ENCODE results near the gene LRRK1.

The LRRK1 gene

DNA sequence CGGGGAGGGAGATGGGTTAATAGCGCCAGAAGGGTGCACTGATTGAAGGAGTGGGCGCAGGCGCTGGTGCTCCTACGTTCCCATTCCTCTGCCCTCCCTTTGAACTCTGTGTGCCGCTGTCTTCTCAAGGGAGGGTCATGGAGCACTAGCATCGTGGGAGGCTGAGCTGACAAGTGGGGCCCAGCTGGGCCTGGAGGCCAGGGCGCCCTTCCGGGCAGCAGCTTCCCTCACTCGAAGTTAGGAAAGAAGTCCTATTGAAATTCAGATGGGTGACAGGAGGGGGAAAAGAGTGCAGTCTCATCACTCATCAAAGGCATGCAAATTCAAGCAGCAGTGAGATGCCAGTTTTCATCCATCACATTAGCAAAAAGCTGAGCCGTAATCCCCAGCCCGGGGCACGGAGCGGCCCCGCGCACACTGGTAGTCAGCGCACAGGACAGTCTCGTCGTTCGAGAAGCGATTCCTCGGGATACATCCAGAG, 128.2 kb downstream of the LRRK1 start:
- no peak for DNase-seq

DNA sequence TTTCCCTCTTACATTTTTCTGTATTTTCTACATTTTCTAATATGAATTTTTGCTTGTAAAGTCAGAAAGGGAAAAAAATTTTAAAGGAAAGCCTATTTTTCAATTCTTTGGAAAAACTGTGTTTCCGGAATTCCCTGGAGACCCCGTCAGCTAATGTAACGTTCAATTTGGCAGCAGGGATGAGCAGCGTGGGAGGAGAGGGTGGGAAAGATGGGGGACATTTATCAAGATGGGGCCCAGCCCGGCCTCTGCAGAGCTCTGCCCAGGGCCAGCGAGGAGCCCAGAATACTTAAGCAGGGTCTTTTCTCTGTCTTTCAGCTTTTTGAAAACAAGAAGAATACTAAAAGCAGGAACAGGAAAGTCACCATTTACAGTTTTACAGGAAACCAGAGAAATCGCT, 129.0 kb downstream of the LRRK1 start:
- no peak for DNase-seq

DNA sequence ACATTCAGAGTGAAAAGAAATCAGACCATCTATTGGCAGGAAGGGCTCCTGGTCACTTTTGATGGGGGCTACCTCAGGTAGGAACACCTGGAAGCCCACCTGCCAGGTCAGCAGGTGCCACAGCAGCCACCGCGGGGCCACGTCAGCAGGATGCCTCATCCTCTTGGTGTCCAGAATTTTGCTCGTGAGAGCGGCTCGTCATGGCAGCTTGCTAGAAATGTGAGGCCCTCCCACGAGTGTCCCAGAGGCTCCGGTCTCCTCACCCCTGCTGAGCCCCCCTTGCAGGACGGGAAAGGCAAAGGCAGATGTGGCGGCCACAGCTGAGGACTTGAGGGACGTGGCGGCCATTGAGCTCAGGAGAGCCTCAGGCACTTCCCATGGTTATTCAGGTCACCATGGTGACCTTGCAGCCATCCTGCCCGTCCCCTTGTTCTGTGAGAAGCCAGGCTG, 129.4 kb downstream of the LRRK1 start:
- no peak for DNase-seq

DNA sequence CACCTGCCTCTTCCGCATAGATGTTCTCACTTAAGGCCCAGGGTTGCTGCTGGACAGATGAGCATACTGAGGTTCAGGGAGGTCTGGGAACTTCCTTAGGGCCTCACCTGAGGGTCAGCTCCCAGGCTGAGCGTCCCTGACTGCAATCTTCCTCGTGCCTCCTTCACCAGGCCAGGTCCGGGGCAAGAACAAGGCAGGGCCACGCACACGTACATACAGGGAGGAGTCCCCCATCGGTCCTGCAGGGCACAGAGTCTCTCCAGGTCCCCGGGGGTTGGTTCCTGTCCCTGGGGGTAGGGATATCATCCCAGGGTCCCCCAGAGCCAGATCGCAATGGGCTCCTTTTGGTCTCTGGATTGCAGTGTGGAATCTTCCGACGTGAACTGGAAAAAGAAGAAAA, 130.1 kb downstream of the LRRK1 start:
- DNase-seq, result no peak

DNA sequence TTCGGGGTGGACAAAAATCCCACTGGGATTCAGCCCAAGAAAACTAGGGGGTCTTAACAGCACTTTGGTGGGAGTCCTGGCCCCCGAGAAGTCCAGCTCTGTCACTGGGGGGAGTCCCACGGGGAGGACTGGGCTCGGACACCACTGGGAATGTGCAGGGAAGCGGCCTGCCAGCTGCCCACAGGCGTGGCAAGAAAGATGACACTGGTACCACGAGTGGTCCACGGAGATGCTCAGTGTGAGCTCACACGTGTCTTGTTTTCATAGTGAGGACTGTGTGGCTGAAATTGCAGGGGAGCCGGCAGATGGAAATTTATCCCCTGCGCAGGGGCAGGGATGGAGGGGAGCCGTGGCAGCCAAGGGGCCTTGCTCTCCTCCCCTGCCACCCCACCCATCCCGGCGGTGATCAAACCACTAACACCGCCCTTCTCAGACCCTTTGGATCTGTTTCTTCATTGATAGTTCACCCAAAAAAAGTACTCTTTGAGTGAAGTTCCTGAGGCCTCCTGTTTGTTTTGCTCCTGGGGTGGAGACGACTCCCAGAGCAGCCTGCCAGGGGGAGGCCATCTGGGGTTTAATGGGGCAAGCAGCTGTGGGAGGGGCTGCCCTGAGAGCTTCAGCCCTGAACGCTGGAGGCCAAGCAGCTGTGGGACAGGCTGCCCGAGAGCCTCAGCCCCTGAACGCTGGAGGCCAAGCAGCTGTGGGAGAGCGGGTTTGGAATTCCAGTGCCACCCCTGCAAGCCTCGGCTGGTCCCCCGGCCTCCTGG, 130.9 kb downstream of the LRRK1 start:
- DNase-seq, result no peak

DNA sequence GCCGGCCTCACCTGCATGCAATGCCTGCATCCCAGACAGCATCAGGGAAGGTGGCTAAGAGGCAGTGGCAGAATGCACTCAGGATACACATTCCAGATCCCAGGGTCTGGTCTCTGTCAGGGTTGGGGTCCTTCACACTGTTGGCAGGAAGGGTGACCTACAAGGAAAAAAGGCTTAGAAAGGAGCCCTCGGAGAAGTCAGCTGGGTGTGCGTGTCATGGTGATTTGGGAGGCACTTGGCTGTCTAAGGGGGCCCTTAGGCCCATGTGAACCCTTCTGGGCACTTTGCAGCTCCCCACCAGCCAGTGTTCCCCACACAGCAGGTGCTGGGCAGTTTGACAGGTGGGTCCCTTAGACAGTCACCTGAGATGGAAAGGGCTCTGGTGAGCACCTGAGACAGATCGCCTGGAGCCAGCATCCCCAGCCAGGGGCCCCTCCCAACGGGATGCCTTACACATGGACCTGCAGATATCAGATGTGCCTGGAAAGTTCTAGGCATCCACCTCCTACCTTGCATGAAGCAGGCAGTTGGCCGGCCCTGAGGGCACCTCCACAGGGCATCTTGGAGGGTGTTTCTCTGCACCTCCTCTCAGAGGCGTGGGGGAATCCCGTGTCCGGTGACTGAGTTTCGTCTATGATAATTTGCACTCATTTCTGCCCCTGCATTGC, 131.6 kb downstream of the LRRK1 start:
- DNase-seq, result no peak

DNA sequence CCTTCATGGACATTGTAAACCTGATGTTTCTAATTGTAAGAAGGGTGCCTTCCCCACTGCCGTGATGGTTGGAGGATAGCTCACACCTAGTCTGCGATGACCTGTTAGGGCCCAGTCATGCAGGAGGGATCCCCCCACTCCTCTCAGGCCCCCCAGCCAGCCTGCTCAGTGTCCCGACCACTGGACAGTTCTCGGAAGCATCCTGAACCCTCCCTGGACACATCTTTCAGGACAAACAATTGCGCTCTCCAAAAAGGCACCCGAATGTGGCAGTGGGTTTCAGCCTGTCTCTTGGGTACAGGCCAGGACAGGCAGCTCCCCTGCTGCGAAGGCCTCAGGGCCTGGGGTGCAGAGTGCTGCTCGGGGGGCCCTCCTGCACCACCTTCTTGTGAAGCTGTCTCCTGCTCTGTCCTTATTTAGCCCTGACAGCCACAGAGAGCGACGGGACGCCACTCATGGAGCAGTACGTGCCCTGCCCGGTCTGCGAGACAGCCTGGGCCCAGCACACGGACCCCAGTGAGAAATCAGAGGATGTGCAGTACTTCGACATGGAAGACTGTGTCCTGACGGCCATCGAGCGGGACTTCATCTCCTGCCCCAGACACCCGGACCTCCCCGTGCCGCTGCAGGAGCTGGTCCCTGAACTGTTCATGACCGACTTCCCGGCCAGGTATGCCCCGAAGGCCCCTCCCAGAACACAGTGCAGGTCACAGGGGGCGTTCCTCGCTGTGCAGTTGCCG, 132.3 kb downstream of the LRRK1 start:
- DNase-seq, result no peak

DNA sequence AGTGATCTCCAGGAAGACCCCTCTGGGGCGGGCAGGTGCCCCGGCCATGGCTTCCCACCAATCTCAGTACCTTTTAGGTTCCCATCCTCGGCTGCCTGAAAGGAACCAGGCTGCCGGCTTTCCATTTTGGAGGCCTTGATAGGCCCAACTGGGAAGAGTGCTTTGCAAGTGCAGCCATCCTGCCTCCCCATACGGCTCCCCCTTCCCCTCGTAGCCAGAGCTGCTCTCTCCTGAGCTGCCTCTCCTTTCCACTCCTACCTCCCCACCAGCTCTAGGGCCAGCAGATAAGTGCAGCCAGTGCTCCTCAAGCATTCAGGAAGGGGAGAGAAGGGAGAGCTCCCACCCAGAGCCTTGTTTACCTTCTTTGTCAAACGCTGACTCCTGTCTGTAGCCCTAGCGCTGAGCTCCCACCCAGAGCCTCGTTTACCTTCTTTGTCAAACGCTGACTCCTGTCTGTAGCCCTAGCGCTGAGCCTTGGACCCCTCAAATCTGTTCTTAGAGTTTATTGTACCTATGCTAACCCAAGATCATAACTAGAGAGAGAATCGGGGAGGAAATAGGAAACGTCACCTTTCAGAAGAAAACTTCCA, 133.0 kb downstream of the LRRK1 start:
- no peak for DNase-seq

DNA sequence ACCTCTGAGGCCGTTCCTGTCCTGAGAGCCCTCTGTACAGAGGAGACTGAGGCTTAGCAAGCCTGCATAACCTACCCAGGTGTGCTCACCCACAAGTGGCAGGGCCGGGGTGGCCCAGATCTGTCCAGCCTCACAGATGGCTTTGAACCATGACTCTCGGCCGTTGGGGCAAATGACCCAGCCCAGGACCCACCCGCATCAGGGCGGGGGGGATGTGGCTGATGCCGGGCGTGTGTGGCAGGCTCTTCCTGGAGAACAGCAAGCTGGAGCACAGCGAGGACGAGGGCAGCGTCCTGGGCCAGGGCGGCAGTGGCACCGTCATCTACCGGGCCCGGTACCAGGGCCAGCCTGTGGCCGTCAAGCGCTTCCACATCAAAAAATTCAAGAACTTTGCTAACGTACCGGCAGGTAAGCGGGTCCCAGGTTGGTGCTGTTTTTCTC, 133.5 kb downstream of the LRRK1 start:
- DNase-seq, result no peak

DNA sequence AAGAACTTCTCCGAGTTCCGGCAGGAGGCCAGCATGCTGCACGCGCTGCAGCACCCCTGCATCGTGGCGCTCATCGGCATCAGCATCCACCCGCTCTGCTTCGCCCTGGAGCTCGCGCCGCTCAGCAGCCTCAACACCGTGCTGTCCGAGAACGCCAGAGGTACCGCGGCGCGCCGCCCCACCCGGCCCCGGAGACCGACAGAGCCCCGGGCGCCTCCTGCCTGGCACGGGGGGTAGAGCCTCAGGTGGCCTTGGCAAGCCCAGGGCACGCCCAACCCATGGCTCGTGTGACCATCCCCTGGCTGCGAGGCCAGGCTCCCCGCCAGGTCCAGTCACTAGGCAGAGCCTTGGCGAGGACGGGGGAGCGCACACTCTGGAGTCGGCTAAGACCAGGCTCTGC, 134.1 kb downstream of the LRRK1 start:
- DNase-seq, result no peak

DNA sequence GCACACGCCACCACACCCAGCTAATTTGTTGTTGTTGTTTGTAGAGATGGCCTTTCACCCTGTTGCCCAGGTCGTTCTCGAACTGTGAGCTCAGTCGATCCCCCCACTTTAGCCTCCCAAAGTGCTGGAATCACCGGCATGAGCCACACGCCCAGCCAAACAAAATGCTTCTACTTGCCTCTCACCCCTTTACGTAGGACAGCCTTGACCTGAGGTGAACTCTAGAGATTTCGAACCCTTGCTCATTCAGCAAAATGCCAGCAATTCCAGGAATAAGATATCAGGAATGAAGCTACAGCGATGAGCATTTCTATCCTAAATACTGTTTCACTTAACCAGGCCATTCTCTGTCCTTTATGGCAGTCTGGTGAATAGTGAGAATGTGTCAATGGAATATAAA, 135.0 kb downstream of the LRRK1 start:
- DNase-seq, result no peak

DNA sequence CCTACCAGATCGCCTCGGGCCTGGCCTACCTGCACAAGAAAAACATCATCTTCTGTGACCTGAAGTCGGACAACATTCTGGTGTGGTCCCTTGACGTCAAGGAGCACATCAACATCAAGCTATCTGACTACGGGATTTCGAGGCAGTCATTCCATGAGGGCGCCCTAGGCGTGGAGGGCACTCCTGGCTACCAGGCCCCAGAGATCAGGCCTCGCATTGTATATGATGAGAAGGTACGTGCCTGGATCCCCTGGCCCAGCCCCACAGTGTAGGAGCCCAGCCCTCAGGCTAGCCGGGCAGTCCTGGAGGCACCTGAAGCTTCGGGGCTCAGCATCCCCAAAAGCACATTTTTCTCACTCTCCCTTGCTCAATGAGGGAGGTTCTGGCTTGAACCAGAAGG, 135.8 kb downstream of the LRRK1 start:
- no peak for DNase-seq

DNA sequence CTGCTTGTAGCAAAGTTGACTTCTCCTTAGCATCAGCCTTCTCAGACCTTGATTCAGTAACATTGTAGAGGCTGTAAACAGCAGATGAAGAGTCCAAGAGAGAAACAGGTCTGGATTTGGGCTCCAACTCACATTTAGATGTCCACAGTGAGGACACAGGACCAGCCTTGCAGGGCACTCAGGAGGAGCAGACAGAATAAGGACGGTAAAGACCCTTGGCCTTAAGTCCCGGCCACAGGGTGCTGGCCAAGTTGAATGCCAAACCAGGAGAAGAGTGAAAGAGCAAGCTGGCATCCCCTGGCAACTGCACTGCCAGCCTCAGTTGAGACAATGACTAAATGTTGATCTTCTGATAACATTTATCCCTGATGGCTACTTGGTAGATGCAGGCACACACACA, 136.3 kb downstream of the LRRK1 start:
- DNase-seq, result no peak

DNA sequence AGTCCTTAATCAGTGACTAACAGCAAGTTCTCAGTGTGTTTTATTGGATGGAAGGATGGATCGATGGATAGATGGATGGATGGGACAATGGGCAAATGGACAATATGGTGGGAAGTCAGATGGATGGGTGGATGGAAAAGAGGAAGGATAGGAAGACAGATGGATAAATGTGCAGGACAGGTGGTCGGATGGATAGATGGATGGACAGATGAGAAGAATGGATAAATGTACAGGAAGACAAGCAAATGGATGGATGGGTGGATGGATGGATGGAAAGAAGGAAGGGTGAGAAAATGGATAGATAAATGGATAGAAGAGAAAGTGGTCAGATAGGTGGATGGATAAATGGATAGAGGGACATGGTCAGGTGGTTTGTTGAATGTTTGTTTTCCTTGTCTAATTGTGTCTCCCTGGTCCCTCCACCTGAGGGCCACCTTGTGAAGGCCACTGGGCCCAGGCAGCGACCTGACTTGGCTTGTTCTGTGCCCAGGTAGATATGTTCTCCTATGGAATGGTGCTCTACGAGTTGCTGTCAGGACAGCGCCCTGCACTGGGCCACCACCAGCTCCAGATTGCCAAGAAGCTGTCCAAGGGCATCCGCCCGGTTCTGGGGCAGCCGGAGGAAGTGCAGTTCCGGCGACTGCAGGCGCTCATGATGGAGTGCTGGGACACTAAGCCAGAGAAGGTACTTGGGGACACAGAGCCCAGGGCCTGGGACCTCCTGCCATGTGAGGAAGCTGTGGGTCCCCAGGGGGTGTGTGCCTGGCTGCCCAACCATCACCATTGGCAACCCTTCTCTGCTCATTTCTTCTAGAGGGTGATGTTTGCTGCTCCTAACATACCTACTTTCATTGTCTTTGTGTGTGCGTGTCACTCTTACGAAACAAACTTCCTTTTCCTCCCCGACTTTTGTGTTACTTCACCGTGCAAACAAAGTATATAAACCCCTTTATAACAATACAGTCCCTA, 137.5 kb downstream of the LRRK1 start:
- no peak for DNase-seq

DNA sequence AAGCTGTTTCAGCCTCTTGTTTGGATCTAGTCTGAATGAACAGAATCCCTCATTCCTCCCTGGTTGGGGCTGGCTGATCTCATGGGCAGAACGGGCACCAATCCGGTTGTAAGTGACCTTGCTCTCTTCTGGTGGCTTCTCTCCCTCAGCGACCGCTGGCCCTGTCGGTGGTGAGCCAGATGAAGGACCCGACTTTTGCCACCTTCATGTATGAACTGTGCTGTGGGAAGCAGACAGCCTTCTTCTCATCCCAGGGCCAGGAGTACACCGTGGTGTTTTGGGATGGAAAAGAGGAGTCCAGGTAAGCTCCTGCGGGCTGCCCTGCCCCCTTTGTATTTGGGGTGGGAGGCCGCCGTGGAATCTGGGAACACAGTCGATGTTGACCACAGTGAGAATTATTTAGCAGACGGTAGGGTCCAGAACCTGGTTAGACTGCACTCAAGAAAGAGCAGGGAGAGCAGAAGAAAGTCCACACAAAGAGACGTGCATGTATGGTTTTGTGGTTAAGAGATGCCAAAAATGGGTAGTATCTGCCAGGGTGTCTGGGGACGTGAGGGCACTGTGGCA, 138.8 kb downstream of the LRRK1 start:
- no peak for DNase-seq

DNA sequence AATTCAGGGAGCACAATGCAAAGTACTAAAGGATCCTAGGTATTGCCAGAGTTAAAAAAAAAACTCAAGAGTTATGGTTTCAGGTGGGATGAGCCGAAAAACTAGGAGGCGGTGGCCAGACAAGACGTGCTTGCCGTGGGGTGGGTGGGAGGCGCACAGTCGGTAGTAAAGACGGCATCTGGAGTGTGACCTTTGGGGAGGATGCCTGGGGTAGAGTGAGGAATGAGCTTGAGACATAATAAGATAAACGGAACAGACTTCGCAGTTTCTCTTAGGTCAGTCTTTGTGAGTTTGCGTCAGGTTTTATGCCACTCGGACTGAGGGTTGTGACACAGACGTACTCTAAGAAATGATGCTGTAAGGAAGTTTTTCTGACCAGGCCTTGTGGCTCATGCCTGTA, 139.6 kb downstream of the LRRK1 start:
- no peak for DNase-seq

DNA sequence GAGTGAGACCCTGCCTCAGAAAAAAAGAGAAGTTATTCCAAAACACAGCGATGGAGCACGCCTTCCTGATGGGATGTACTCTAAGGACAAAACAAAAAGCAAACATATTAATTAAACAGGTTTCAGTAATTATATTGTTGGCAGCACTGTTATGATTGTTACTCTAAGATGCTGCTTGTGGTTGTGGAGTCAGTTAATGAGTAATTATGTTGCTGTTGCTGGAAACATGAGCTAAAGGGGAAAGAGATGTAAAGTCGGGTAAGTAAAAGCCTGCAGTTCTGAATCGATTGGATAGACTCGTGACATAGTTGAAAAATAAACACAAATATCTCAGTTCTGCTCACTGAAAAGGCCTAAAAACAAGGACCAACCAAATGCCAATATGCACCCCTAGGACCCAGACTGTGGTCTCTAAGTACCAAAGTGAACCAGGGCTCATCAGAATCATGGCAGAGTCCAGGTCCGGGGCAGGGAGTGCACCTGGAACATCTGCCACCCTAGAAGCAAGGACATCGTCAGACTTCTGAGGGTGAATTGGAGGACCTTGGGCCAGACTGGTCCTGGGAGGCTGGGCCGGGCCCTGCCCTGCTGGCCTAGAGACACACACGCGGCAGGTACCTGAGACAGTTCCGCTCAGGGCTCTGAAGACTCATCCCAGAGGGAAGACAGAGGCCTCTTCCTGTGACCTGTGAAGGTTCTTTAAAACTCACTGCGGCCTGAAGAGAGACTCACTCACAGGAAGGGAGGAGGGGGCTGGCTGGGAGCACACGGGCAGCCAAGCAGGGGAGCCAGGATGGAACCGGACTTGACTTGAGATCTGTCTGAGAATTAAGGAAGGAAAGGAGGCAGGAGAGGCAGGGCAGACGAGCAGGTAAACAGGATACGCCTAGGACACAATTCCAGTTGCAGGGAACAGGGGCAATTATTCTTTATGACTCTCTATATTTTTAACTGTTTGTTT, 140.5 kb downstream of the LRRK1 start:
- DNase-seq, result no peak

DNA sequence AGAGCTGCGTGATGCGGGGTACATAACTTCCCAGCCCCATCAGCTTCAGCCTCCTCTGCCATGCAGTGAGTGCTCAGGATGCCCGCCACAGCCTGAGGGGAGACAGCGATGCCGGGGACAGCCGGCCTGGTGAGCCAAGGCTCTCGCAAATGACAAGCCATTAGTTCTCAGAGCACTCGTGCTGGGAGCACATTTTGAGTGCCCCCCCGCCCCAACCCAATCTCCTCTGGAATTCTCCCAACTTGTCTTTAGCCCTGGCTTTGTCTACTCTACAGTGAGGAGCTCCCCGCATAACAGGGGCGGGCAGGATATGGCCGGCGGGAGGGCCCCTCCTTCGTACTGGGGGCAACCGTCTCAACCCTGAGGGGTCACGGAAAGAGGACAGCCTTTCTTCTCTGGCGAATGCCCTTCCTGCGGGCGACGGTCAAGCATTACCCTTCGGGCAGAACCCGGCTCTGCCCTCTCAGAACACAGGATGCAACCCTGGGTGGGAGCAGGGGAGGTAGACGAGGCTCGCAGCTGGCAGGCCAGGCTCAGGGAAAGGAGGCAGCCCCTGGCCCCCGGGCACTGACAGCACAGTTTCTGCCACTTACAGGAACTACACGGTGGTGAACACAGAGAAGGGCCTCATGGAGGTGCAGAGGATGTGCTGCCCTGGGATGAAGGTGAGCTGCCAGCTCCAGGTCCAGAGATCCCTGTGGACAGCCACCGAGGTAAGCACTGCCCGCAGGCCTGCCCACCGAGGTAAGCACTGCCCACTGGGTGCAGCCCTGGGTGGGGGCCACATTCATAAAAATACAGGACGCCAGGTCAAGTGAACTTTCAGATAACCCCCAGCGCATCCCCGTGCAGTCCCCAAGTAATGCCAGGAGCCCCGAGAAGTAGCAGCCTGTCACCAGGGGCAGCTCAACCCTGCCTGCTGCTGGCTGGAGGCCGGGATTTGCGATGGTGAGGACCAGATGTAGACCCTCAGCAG, 141.7 kb downstream of the LRRK1 start:
- no peak for DNase-seq

DNA sequence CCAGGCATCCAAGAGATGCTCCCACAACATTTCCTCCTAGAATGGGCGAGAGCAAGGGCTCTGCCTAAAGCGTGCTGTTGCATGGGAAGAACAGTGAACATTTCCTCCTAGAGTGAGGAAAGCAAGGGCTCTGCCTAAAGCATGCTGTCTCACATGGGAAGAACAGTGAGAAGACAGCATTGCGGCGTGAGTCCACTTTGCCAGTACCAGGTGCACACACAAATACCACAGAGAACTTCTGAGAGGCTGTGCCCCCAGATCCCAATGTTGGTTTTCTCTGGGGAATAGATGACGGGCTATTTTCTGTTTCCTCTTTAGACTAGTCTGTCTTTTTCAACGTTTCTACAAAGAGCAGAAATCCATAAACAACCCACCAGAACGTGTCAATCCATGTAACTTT, 142.9 kb downstream of the LRRK1 start:
- DNase-seq, result no peak
